Breast epithelium (tissue), 4 donors: ENCODE measurements around the gene ADAMTS3. TPM values are rescaled to one million over a fixed set of nuclear protein-coding genes. Genes with fewer than 3 reads are reported as not detected.

Experiments
- DNase-seq, 2 donors: peaks; one replicate each; pipeline ENCODE4 v3.0.0-alpha.2; 2019; ENCODE audit warnings: low spot score in 2 of 2
- H3K27ac ChIP-seq, 2 donors: fragments of 200-600 bp; sonication (generic) in 1 of 2; one replicate each; pipeline ENCODE4 v1.5.1; 2016 to 2019; ENCODE audit warnings: mild to moderate bottlenecking in 1 of 2
- H3K27me3 ChIP-seq, 2 donors: fragments of 200-600 bp; sonication (generic) in 1 of 2; one replicate each; pipeline versions ENCODE4 v1.5.1 to v1.6.0; 2017 to 2019; ENCODE audit warnings: control low read depth in 1 of 2, mild to moderate bottlenecking in 1 of 2
- H3K36me3 ChIP-seq: fragments of 200-600 bp; one replicate; pipeline ENCODE4 v1.5.1; 2019
- H3K4me1 ChIP-seq, 2 donors: fragments of 200-600 bp; sonication (generic); one replicate each; pipeline ENCODE4 v1.5.1; 2016 to 2019; ENCODE audit warnings: control low read depth in 1 of 2
- H3K4me3 ChIP-seq, 3 donors: fragments of 200-600 bp; sonication (generic); 1 replicate in 2 of 3; 2 replicates in 1 of 3; pipeline ENCODE4 v1.5.1; 2016 to 2019; ENCODE audit warnings: mild to moderate bottlenecking in 3 of 3, moderate library complexity in 2 of 3
- H3K9me3 ChIP-seq, 2 donors: fragments of 200-600 bp; sonication (generic) in 1 of 2; one replicate each; pipeline ENCODE4 v1.5.1; 2016 to 2019; ENCODE audit warnings: control low read depth in 1 of 2
- CTCF ChIP-seq, 3 donors: fragments of 450-650 bp; IDR thresholded peaks; one replicate each; pipeline ENCODE4 v1.5.1; 2016 to 2017; ENCODE audit warnings: antibody characterized with exemption in 3 of 3, mild to moderate bottlenecking in 3 of 3, moderate library complexity in 3 of 3
- POLR2A ChIP-seq: fragments of 450-650 bp; IDR thresholded peaks from one replicate; pipeline ENCODE4 v1.6.1; 2016; ENCODE audit warnings: antibody characterized with exemption, mild to moderate bottlenecking, moderate library complexity
- POLR2AphosphoS5 ChIP-seq, 3 donors: sonication (generic); formaldehyde crosslinking; IDR thresholded peaks; one replicate each; pipeline ENCODE4 v1.6.1; 2017; ENCODE audit warnings: antibody characterized with exemption in 3 of 3
- intact Hi-C: fragments of 100-400 bp; cut with DNase I; formaldehyde crosslinking; loops from one replicate; pipeline ENCODE4 v1.15.1; 2023; ENCODE audit warnings: low total_unique reads
- total RNA-seq, 3 donors: library from RNA; depleted of rRNA; stranded (reverse); fragments of >200 nt; gene quantifications; one replicate each; pipeline ENCODE4 v1.1.0, GENCODE V29; 2016

Gene ADAMTS3
- total RNA-seq, 3 donors from 2014 or later: 1.9 to 5.6 (median 2.9) TPM

- intact Hi-C loops: loop anchor here (10.0 kb wide), 1 partner anchor 990 kb away; no protein-coding TSS in a partner anchor
- no peak for DNase-seq
- no peaks in the 10 kb centered on the region for H3K36me3 ChIP-seq
- TF ChIP-seq CTCF (IDR thresholded peaks at IDR 0.05) (no peak), POLR2AphosphoS5 (IDR thresholded peaks at IDR 0.05) (no peak), POLR2A (no peak)
- H3K4me3 ChIP-seq: no peak overlapping the region
- no peaks in the 10 kb centered on the region for H3K4me1 ChIP-seq
- H3K9me3 ChIP-seq: no peaks in the 10 kb centered on the region
- no peaks in the 10 kb centered on the region for H3K27me3 ChIP-seq
- H3K27ac ChIP-seq: no peak overlapping the region
These were observed 224.6 kb downstream of the ADAMTS3 start for GRCh38 chr4:72344418-72344817.

GRCh38 chr4:72341432-72341820, 227.6 kb downstream of the ADAMTS3 start:
- no peak overlapping the region for H3K27ac ChIP-seq
- intact Hi-C loops: loop anchor here (10.0 kb wide), 1 partner anchor 993 kb away; no protein-coding TSS in a partner anchor
- H3K36me3 ChIP-seq: no peaks in the 10 kb centered on the region
- no peaks in the 10 kb centered on the region for H3K27me3 ChIP-seq
- H3K9me3 ChIP-seq: no peaks in the 10 kb centered on the region
- TF ChIP-seq CTCF (IDR thresholded peaks at IDR 0.05) (no peak), POLR2A (no peak), POLR2AphosphoS5 (IDR thresholded peaks at IDR 0.05) (no peak)
- H3K4me3 ChIP-seq: no peak overlapping the region
- H3K4me1 ChIP-seq: no peaks in the 10 kb centered on the region
- DNase-seq: no peak

- intact Hi-C loops: loop anchor here (10.0 kb wide), 1 partner anchor 994 kb away; no protein-coding TSS in a partner anchor
- H3K27me3 ChIP-seq: no peaks in the 10 kb centered on the region
- TF ChIP-seq POLR2AphosphoS5 (IDR thresholded peaks at IDR 0.05): no peak
- TF ChIP-seq CTCF (IDR thresholded peaks at IDR 0.05): no peak
- no peak for TF ChIP-seq POLR2A
- H3K36me3 ChIP-seq: no peaks in the 10 kb centered on the region
- DNase-seq: no peak
- H3K4me1 ChIP-seq: no peaks in the 10 kb centered on the region
- no peaks in the 10 kb centered on the region for H3K9me3 ChIP-seq
- H3K27ac ChIP-seq: no peak overlapping the region
- no peak overlapping the region for H3K4me3 ChIP-seq
These were observed 228.1 kb downstream of the ADAMTS3 start for GRCh38 chr4:72340803-72341431.

- Histone ChIP-seq H3K4me1 (no peaks in the 10 kb centered on the region), H3K4me3 (no peak overlapping the region), H3K27me3 (no peaks in the 10 kb centered on the region), H3K9me3 (no peaks in the 10 kb centered on the region), H3K36me3 (no peaks in the 10 kb centered on the region), H3K27ac (no peak overlapping the region)
- TF ChIP-seq POLR2A: no peak
- no peak for TF ChIP-seq CTCF (IDR thresholded peaks at IDR 0.05)
- TF ChIP-seq POLR2AphosphoS5 (IDR thresholded peaks at IDR 0.05): no peak
- intact Hi-C loops: no loop called here
- no peak for DNase-seq
These were observed 231.0 kb downstream of the ADAMTS3 start for GRCh38 chr4:72338060-72338459.

- H3K27me3 ChIP-seq: no peaks in the 10 kb centered on the region
- H3K4me1 ChIP-seq: no peaks in the 10 kb centered on the region
- H3K9me3 ChIP-seq: no peaks in the 10 kb centered on the region
- TF ChIP-seq POLR2AphosphoS5 (IDR thresholded peaks at IDR 0.05): no peak
- no peak for TF ChIP-seq CTCF (IDR thresholded peaks at IDR 0.05)
- no peak for TF ChIP-seq POLR2A
- no peak overlapping the region for H3K4me3 ChIP-seq
- H3K27ac ChIP-seq: no peak overlapping the region
- H3K36me3 ChIP-seq: no peaks in the 10 kb centered on the region
- DNase-seq: no peak
- intact Hi-C loops: no loop called here
These were observed 238.6 kb downstream of the ADAMTS3 start for GRCh38 chr4:72330381-72330780.
